Loucy (cell line): Measurements from ENCODE around the gene MEIOSIN.

Experiments
- CTCF ChIP-seq: fragments of 200-600 bp; sonication (generic); conservative IDR thresholded peaks from 2 replicates; pipeline ENCODE4 v1.5.1; 2014; ENCODE audit warnings: mild to moderate bottlenecking, antibody characterized with exemption, low read length
- EZH2phosphoT487 ChIP-seq: fragments of 200-600 bp; IDR thresholded peaks from 2 replicates; pipeline ENCODE4 v1.6.1; 2018; ENCODE audit warnings: antibody characterized with exemption, mild to moderate bottlenecking, moderate library complexity, borderline replicate concordance

- peak; percentile 80 for TF ChIP-seq CTCF
- no peak for TF ChIP-seq EZH2phosphoT487
These were observed 65.8 kb downstream of the MEIOSIN start for GRCh38 chr19:45798995-45799517.
